Left lobe of liver (tissue), 2 donors: ENCODE results near the gene TTC33. TPM values are rescaled to one million over a fixed set of nuclear protein-coding genes. Genes with fewer than 3 reads are reported as not detected.
"Not testable (repeated sequence)": the region's sequence is repeated elsewhere in the genome, so short reads cannot be mapped to it uniquely, and the experiment has no call there.

Experiments used
- ATAC-seq: fragments of 200-7000 bp; cut with Tn5 transposase; one replicate; pipeline ENCODE4 v1.9.1; 2020; ENCODE audit warnings: mild to moderate bottlenecking, moderate library complexity
- DNase-seq: peaks from one replicate; pipeline ENCODE4 v3.0.0-alpha.2; 2020; ENCODE audit warnings: low spot score
- total RNA-seq: library from RNA; stranded (reverse); gene quantifications from one replicate; pipeline ENCODE4 v1.2.1, GENCODE V29; 2021
- donor health status: DM: no; HTN: no; CAD: no; lungs with moderate emphysema.
- donor health status: DM: no; HTN: yes; CAD: no.

TTC33 gene
- total RNA-seq, 1 donor from 2014 or later = 7.0 TPM

DNA sequence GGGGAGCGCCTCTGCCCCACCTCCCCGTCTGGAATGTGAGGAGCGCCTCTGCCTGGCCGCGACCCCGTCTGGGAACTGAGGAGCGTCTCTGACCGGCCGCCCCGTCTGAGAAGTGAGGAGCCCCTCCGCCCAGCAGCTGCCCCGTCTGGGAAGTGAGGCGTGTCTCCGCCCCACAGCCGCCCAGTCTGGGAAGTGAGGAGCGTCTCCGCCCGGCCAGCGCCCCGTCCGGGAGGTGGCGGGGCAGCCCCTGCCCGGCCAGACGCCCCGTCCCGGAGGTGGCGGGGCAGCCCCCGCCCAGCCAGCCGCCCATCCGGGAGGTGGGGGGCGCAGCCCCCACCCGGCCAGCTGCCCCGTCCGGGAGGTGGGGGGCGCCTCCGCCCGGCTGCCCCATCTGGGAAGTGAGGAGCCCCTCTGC lies 33.3 kb downstream of the TTC33 start:
- not testable (repeated sequence) for ATAC-seq, DNase-seq

DNA sequence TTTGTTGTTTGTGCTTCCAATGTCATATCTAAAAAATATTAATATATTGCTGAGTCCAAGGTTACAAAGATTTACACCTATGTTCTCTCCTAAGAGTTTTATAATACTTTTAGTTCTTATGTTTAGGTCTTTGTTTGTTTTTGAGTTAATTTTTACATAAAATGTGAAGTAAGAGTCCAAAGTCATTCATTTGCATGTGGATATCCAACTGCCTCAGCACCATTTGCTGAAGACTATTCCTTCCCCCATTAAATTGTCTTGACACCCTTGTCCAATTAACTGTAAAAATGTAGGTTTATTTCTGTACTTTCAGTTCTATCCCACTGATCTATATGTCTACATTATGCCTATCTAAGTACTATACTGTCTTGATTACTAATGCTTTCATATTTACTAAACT lies 35.7 kb downstream of the TTC33 start:
- DNase-seq (no peak), ATAC-seq (peak; percentile 55)

DNA sequence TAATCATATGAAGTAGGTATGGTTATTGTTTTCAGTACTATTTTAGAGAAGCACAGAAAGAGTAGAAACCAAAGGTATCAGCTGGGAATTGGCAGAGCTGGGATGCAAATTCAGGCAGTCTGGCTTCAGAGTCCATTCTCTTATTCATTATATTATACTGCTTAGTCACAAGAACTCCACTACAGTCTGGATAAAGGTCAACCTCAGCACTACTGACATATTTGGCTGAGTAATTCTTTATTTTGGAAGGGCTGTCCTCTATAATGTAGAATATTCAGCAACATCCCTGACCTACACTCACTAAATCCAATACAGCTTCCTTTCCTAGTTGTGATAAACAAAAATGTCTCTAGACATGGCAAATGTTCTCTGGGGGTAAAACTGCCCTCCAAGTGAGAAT lies 38.5 kb downstream of the TTC33 start:
- DNase-seq = no peak
- peak; percentile 96 for ATAC-seq

GRCh38 chr5:40716590-40716989 lies 39.2 kb downstream of the TTC33 start:
- DNase-seq (no peak), ATAC-seq (no peak)

- no peak for DNase-seq
- ATAC-seq = no peak
Measured at GRCh38 chr5:40716000-40716399, 39.8 kb downstream of the TTC33 start.

DNA sequence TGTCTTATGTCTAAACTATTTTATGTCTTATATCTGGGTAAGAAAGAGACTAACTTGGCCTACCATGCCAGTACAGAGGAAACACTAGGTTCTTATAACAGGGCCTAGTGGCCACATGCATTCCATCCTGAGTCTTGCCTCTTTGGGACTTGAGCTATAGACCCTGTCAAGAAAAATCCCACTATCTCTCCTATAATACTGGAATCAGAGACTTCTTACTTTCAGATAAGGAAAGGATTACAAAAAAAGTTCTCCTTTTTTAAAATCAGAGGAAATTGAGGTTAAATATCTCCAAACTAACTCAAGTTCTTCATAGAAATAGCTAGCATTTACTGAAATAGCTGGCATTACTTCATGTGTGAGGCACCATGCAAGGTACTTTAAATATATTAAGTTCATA lies 41.8 kb downstream of the TTC33 start:
- no peak for ATAC-seq
- DNase-seq = no peak

GRCh38 chr5:40710575-40710974 lies 45.2 kb downstream of the TTC33 start:
- DNase-seq, ATAC-seq: not testable (repeated sequence)

GRCh38 chr5:40705484-40705883 lies 50.3 kb downstream of the TTC33 start:
- not testable (repeated sequence) for ATAC-seq, DNase-seq

DNA sequence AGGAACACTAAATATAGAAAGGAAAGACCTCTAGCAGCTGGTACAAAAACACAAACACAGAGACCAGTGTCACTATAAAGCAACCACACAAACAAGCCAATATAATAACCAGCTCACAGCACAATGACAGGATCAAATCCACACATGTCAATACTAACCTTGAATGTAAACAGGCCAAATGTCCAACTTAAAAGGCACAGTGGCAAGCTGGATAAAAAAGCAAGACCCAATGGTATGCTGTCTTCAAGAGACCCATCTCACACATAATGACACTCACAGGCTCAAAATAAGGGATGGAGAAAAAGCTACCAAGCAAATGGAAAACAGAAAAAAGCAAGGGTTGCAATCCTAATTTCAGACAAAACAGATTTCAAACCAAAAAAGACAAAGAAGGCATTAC lies 53.7 kb downstream of the TTC33 start:
- DNase-seq, ATAC-seq: not testable (repeated sequence)

DNA sequence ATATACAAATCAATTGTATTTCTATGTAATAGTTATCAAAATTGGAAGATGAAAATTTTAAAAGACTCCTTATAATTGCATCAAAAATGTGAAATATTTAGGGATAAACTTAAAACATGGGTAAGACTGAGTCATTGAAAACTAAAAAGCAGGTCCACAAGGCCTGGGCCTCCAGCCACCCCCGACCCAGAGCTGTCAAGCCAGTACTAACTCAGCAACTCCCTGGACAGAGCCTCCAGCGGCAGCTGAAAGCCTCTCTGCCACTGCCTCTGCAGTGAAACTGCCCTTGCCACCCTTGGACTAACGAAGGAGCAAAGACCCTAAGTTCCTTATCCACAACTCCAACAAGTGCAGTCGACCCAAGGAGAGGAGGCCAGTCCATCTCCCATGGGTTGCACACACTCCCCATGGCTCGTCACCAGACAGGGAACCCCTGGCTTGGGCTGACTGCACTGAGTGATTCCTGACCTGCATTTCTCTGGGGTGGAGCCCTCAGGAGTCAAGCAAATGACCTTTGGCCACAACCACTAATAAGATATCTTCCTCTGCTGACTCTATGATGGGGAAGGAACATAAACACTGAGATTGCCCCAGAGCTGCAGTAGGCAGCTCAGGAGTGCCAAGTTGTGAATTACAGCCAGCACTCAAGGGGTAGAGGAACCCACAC lies 55.5 kb downstream of the TTC33 start:
- no peak for DNase-seq
- ATAC-seq = no peak

- no peak for DNase-seq
- ATAC-seq = no peak
Measured at GRCh38 chr5:40694433-40694832, 61.3 kb downstream of the TTC33 start.

GRCh38 chr5:40691894-40692293 lies 63.9 kb downstream of the TTC33 start:
- DNase-seq (no peak), ATAC-seq (no peak)

DNA sequence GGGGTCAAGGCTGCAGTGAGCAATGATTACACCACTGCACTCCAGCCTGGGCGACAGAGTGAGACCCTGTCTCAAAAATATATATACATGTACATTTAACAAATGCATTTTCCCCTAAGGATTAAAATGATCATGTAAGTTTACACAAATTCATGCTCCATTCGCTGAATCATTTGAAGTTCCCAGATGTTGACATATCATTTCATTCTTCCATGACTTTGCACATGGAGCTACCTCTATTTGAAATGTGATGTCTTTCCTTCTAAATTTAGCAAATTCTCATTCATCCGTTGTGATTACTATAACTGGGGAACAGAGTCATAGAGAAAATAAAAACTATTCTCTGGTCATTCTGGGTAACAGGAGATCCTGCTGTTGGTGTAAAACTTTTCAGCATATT lies 65.5 kb downstream of the TTC33 start:
- DNase-seq (no peak), ATAC-seq (no peak)

- ATAC-seq (no peak), DNase-seq (no peak)
Measured at GRCh38 chr5:40689438-40689837, 66.3 kb downstream of the TTC33 start.

DNA sequence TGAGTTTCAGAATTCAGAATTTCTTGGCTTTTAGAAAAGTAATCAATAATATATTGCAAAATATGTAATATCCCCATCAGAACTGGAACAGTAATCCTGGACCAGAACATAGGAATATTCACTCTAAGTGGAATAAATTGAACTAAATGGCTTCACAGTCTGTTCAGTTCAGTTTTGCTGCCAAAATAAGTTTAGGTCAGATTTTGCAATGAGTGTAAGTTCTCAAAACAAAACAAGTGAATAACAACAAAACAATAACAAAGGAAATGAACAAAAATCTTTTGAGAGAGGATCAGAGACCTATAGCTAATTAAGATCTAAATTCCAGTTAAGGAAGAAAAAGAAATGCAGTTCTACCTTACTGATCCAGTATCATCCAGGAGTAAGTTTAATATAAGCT lies 66.8 kb downstream of the TTC33 start:
- no peak for ATAC-seq
- DNase-seq = no peak

DNA sequence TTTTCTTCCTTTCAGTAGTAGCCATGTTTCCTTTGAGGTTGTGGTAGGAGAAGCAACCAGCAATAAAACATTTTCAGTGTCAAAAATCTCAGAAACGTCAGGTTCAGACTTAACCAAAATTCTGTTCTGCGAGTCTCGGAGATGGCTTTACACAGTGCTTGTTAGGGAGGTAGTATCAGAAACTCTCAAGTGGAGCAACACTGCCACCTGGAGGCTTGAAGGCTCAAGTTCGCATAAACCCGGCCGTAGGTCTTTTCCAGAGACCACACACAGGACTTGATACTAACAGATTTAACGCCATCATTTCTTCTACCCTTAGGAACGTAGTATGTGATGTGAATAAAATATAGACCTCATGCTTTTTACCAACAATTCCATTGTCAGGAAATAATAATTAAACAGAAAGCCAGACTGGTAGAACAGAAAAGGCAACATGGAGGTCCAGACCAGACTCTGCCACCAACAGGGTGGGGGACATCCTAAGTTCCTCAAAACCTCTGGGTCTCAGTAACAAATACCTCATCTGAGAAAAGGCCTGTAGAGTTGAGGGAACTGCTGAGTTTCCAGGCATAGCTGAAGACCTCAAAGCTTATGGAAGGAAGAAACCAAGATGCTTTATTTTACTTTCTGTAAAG lies 67.5 kb downstream of the TTC33 start:
- ATAC-seq (peak; percentile 100), DNase-seq (peak; percentile 82)

DNA sequence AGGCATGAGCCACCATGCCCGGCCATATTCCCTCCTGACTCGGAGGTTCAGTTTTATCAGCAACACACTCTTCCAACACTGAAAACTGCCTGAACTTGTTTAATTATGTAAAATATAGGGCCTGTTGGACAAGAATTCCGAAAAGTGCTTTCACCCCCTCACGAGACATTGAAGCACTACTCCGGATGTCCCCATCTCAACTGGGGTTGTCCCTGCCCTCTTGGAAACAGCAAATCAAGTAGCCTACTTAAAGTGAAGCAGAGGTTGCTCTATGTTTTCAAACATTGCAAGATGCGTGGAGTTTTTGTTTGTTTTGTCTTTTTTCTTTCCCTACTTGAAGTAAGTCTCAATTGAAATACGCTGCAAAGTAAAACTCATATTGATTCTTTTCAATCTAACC lies 68.4 kb downstream of the TTC33 start:
- ATAC-seq (no peak), DNase-seq (no peak)

DNA sequence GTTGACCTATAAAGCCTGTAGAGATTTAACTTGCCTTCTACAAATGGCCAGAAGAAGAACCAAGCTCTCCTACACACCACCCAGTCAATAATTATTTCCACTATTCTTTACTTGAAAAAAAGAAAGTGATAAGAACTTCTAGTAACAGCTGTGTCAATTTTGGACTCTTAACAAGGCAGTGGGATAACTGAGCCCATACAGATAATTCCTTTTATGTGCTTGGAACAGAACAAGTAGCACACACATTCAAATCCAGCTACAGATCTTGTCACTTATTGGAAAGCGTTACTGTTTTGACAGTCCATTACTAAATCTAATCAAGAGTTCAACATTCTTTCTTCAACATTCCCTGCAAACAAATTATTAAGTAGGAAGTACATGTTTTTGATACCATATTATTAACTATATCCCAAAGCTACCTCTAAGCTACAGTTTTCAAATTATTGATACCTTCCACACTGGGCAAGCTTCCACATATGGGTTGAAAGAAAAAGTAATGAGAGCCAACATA lies 69.7 kb downstream of the TTC33 start:
- DNase-seq (no peak), ATAC-seq (no peak)

- DNase-seq (no peak), ATAC-seq (no peak)
Measured at GRCh38 chr5:40685193-40685592, 70.6 kb downstream of the TTC33 start.

DNA sequence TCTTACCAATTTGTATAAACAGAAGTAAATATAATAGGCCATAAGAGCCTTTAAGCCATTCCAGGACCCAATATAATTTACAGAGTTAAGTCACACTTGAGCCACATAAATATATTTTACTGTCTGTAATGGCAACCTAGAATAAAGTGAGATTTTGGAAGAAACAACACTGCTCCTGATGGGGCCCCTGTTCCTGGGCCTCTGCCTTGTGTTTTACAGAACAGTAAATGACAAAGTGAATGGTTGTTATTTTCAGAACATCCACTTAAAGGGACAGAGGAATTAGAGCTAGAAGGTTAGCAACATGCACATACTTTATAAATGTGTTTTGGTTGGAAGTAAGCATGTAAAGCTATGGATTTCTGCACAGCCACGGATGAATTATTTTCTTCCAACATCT lies 72.5 kb downstream of the TTC33 start:
- DNase-seq (no peak), ATAC-seq (no peak)

GRCh38 chr5:40682154-40683017 lies 73.4 kb downstream of the TTC33 start:
- ATAC-seq (no peak), DNase-seq (no peak)
